ENCODE results near the gene OSM.

The OSM gene

DNA sequence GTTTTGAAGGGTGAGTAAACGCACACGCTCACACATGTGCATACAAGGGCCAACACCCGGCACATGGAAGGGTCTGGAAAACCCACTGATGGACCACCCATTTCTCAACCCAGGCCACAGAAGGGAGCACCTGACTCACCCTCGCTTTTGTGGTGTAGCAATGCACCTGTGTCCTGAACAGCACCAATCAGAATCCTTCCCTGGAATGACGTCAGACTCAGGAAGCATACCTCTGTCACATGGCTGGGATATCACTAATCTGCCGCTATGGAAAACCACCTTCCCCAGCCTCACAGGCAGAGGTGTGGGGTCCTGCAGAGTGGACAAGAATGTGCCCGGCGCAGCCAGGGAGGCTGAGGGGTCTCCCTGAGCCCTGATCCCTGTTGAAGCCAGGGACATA, 9.0 kb upstream of the OSM start:
- no peaks in the 10 kb centered on the region for H3K36me3 ChIP-seq (ENCODE audit: control insufficient read depth in 2 of 2, insufficient read depth in 1 of 2, low read length in 2 of 2)
- no peaks in the 10 kb centered on the region for H3K9me3 ChIP-seq (ENCODE audit: control insufficient read depth, insufficient read depth, low read depth, low read length)
- ChIA-PET CTCF (interaction anchor here (0.6 to 4.4 kb wide), 3 partner anchors 13 to 20 kb away, joined by 3 to 30 read pairs (median 3); partner anchors contain the start of gene CASTOR1), POLR2A (interaction anchor here (1.2 kb wide), 1 partner anchor 12 kb away, joined by 3 read pairs; no protein-coding TSS in a partner anchor)
- H3K4me3 ChIP-seq (ENCODE audit: low read depth, low read length): no peak overlapping the region
- H3K27ac ChIP-seq (ENCODE audit: extremely low read depth, low read depth, low read length): no peak overlapping the region
- H3K4me1 ChIP-seq (ENCODE audit: control insufficient read depth, insufficient read depth, low read length): no peaks in the 10 kb centered on the region
- no peak for TF ChIP-seq ZNF121 (tag by site-specific recombination; IDR thresholded peaks at IDR 0.05)
- TF ChIP-seq SETDB1 (IDR thresholded peaks at IDR 0.05; ENCODE audit: insufficient read length, low read length): no peak
- TF ChIP-seq ZNF510 (tag by site-specific recombination; IDR thresholded peaks at IDR 0.05; ENCODE audit: insufficient replicate concordance): no peak
- TF ChIP-seq ZNF600 (tag by site-specific recombination; IDR thresholded peaks at IDR 0.05): no peak
- TF ChIP-seq, protein P1, sequence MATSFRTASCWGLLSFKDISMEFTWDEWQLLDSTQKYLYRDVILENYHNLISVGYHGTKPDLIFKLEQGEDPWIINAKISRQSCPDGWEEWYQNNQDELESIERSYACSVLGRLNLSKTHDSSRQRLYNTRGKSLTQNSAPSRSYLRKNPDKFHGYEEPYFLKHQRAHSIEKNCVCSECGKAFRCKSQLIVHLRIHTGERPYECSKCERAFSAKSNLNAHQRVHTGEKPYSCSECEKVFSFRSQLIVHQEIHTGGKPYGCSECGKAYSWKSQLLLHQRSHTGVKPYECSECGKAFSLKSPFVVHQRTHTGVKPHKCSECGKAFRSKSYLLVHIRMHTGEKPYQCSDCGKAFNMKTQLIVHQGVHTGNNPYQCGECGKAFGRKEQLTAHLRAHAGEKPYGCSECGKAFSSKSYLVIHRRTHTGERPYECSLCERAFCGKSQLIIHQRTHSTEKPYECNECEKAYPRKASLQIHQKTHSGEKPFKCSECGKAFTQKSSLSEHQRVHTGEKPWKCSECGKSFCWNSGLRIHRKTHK (tag by site-specific recombination; IDR thresholded peaks at IDR 0.05): no peak
- TF ChIP-seq ZNF433 (tag by site-specific recombination; IDR thresholded peaks at IDR 0.05; ENCODE audit: low read depth): no peak
- TF ChIP-seq ZNF791 (tag by site-specific recombination; IDR thresholded peaks at IDR 0.05): no peak
- TF ChIP-seq ZNF292 (tag by site-specific recombination; IDR thresholded peaks at IDR 0.05; ENCODE audit: borderline replicate concordance, low read depth): no peak
- TF ChIP-seq ZNF24 (tag by site-specific recombination; IDR thresholded peaks at IDR 0.05): no peak
- TF ChIP-seq FEZF1 (tag by site-specific recombination; IDR thresholded peaks at IDR 0.05): no peak

DNA sequence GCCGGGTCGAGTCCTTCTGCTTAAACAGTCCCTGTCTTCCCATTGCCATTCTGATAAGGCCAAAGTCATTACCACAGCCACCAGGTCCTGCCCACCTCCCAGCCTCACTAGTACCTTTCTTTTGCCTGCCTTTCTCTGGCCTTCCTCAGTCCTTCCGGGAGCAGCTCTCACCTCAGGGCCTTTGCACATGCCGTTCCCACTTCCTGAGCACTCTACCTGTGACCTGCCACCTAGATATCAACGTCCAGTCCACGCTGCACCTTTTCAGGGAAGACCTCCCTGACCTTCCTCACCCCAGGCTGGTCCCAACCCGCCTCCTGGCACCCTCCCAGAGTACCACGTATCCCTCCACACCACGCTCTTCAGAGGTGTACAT, 7.8 kb upstream of the OSM start:
- TF ChIP-seq MZF1 (tag by site-specific recombination; IDR thresholded peaks at IDR 0.05; ENCODE audit: borderline replicate concordance) (no peak), ZNF623 (tag by site-specific recombination; IDR thresholded peaks at IDR 0.05) (peak; percentile 98)
- Histone ChIP-seq H3K27ac (ENCODE audit: extremely low read depth, low read depth, low read length) (no peak overlapping the region), H3K9me3 (ENCODE audit: control insufficient read depth, insufficient read depth, low read depth, low read length) (no peaks in the 10 kb centered on the region), H3K36me3 (ENCODE audit: control insufficient read depth in 2 of 2, insufficient read depth in 1 of 2, low read length in 2 of 2) (no peaks in the 10 kb centered on the region), H3K4me3 (ENCODE audit: low read depth, low read length) (no peak overlapping the region), H3K4me1 (ENCODE audit: control insufficient read depth, insufficient read depth, low read length) (no peaks in the 10 kb centered on the region)
- ChIA-PET CTCF (interaction anchor here (1.0 to 1.1 kb wide), 2 partner anchors 11 to 166 kb away, joined by 3 read pairs; no protein-coding TSS in a partner anchor), POLR2A (no interaction called here)

DNA sequence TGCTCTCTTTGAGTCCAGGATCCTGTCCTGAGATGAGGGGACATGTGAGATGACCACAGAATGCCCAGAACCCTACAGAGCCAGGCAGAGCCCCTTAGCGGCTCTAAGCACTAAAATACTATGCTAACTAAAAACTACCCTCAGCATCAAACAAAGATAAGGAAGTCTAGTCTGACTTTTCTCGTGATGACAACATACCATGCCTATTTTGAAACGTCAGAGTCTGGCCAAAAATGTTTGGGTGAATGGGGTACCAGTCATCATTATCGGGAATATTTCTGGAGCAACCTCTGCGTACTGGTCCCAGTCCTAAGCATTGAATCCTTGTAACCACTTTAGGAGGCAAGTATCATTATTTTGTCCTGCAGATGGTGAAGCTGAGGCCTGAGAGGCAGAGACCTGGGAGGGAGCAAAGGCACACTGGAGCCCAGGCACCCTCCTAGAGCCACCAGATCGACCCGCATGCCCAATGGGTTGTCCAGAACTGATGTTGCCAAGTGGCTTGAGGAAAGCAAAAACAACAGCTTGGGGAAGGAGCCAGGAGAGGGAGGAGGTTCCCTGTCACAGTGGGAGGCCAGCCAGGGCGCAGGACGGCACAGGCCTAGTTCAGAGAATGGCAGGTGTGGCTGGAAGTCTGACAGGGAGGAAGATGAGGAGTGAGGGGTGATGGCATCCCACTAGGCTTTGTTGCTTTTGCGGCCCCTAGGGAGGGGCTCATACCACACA, 7.2 kb upstream of the OSM start:
- ChIA-PET CTCF (interaction anchor here (0.7 to 1.1 kb wide), 3 partner anchors 11 to 166 kb away, joined by 3 read pairs; no protein-coding TSS in a partner anchor), POLR2A (no interaction called here)
- no peaks in the 10 kb centered on the region for H3K4me1 ChIP-seq (ENCODE audit: control insufficient read depth, insufficient read depth, low read length)
- H3K4me3 ChIP-seq (ENCODE audit: low read depth, low read length): no peak overlapping the region
- H3K36me3 ChIP-seq (ENCODE audit: control insufficient read depth in 2 of 2, insufficient read depth in 1 of 2, low read length in 2 of 2): no peaks in the 10 kb centered on the region
- H3K27ac ChIP-seq (ENCODE audit: extremely low read depth, low read depth, low read length): no peak overlapping the region
- H3K9me3 ChIP-seq (ENCODE audit: control insufficient read depth, insufficient read depth, low read depth, low read length): no peaks in the 10 kb centered on the region
- TF ChIP-seq ZSCAN23 (tag by site-specific recombination; IDR thresholded peaks at IDR 0.05) (no peak), ZNF292 (tag by site-specific recombination; IDR thresholded peaks at IDR 0.05; ENCODE audit: borderline replicate concordance, low read depth) (no peak), ZNF76 (tag by site-specific recombination; IDR thresholded peaks at IDR 0.05; ENCODE audit: borderline replicate concordance, low read depth) (no peak), ZEB2 (tag by site-specific recombination; IDR thresholded peaks at IDR 0.05) (no peak), ZNF391 (tag by site-specific recombination; IDR thresholded peaks at IDR 0.05; ENCODE audit: borderline replicate concordance, low read depth) (no peak)
- TF ChIP-seq, protein P2, sequence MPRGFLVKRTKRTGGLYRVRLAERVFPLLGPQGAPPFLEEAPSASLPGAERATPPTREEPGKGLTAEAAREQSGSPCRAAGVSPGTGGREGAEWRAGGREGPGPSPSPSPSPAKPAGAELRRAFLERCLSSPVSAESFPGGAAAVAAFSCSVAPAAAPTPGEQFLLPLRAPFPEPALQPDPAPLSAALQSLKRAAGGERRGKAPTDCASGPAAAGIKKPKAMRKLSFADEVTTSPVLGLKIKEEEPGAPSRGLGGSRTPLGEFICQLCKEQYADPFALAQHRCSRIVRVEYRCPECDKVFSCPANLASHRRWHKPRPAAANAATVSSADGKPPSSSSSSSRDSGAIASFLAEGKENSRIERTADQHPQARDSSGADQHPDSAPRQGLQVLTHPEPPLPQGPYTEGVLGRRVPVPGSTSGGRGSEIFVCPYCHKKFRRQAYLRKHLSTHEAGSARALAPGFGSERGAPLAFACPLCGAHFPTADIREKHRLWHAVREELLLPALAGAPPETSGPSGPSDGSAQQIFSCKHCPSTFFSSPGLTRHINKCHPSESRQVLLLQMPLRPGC (tag by site-specific recombination; IDR thresholded peaks at IDR 0.05): no peak
- TF ChIP-seq, protein P3, sequence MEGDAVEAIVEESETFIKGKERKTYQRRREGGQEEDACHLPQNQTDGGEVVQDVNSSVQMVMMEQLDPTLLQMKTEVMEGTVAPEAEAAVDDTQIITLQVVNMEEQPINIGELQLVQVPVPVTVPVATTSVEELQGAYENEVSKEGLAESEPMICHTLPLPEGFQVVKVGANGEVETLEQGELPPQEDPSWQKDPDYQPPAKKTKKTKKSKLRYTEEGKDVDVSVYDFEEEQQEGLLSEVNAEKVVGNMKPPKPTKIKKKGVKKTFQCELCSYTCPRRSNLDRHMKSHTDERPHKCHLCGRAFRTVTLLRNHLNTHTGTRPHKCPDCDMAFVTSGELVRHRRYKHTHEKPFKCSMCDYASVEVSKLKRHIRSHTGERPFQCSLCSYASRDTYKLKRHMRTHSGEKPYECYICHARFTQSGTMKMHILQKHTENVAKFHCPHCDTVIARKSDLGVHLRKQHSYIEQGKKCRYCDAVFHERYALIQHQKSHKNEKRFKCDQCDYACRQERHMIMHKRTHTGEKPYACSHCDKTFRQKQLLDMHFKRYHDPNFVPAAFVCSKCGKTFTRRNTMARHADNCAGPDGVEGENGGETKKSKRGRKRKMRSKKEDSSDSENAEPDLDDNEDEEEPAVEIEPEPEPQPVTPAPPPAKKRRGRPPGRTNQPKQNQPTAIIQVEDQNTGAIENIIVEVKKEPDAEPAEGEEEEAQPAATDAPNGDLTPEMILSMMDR (tag by site-specific recombination; IDR thresholded peaks at IDR 0.05): no peak
- TF ChIP-seq, protein P4, sequence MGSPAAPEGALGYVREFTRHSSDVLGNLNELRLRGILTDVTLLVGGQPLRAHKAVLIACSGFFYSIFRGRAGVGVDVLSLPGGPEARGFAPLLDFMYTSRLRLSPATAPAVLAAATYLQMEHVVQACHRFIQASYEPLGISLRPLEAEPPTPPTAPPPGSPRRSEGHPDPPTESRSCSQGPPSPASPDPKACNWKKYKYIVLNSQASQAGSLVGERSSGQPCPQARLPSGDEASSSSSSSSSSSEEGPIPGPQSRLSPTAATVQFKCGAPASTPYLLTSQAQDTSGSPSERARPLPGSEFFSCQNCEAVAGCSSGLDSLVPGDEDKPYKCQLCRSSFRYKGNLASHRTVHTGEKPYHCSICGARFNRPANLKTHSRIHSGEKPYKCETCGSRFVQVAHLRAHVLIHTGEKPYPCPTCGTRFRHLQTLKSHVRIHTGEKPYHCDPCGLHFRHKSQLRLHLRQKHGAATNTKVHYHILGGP (tag by site-specific recombination; IDR thresholded peaks at IDR 0.05): no peak
- TF ChIP-seq, protein P5, sequence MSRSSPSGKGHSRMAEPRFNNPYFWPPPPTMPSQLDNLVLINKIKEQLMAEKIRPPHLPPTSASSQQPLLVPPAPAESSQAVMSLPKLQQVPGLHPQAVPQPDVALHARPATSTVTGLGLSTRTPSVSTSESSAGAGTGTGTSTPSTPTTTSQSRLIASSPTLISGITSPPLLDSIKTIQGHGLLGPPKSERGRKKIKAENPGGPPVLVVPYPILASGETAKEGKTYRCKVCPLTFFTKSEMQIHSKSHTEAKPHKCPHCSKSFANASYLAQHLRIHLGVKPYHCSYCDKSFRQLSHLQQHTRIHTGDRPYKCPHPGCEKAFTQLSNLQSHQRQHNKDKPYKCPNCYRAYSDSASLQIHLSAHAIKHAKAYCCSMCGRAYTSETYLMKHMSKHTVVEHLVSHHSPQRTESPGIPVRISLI (tag by site-specific recombination; IDR thresholded peaks at IDR 0.05): no peak
